ENCODE measurements around the gene MAGEL2. TPM values are rescaled to one million over a fixed set of nuclear protein-coding genes. Genes with fewer than 3 reads are reported as not detected.

The MAGEL2 gene
- total RNA-seq, 4 donors from 2014 or later = 0.20 to 0.60 (median 0.22) TPM; not detected in 1

GRCh38 chr15:23596736-23597135 lies 50.9 kb downstream of the MAGEL2 start:
- Histone ChIP-seq H3K36me3 (no peaks in the 10 kb centered on the region), H3K4me1 (no peaks in the 10 kb centered on the region), H3K27me3 (no peaks in the 10 kb centered on the region), H3K27ac (no peak overlapping the region), H3K4me3 (no peak overlapping the region), H3K9me3 (no peaks in the 10 kb centered on the region)
- no peak for TF ChIP-seq CTCF (IDR thresholded peaks at IDR 0.05)
- no peak for TF ChIP-seq POLR2A (IDR thresholded peaks at IDR 0.05)
- TF ChIP-seq EP300 (IDR thresholded peaks at IDR 0.05) = no peak
- DNase-seq (ENCODE audit: low spot score in 2 of 2) = no peak
- 81 to 82% methylated on average over 5 of the region's 5 CpGs for WGBS, 2 donors

DNA sequence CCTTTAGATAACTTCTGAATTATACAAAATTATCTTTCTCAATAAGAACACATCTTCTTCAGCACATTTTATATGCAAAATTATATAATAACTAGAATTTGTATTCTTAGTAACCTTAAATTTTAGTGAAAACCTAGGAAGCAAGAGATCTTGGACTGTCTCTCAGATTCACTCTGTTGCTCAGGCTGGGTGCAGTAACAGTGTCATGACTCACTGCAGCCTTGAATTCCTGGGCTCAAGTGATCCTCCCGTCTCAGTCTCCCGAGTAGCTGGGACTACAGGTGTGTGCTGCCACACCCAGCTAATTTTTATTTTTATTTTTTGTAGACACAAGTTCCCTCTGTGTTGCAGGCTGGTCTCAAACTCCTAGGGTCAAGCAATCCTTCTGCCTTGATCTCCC lies 52.3 kb downstream of the MAGEL2 start:
- TF ChIP-seq EP300 (IDR thresholded peaks at IDR 0.05) = no peak
- no peak for TF ChIP-seq CTCF (IDR thresholded peaks at IDR 0.05)
- no peak for TF ChIP-seq POLR2A (IDR thresholded peaks at IDR 0.05)
- H3K27ac ChIP-seq = no peak overlapping the region
- no peak overlapping the region for H3K4me3 ChIP-seq
- H3K27me3 ChIP-seq = no peaks in the 10 kb centered on the region
- H3K36me3 ChIP-seq = no peaks in the 10 kb centered on the region
- no peaks in the 10 kb centered on the region for H3K9me3 ChIP-seq
- no peaks in the 10 kb centered on the region for H3K4me1 ChIP-seq
- no peak for DNase-seq (ENCODE audit: low spot score in 2 of 2)
- WGBS, 2 donors = 62 to 65% methylated on average over 2 of the region's 2 CpGs

DNA sequence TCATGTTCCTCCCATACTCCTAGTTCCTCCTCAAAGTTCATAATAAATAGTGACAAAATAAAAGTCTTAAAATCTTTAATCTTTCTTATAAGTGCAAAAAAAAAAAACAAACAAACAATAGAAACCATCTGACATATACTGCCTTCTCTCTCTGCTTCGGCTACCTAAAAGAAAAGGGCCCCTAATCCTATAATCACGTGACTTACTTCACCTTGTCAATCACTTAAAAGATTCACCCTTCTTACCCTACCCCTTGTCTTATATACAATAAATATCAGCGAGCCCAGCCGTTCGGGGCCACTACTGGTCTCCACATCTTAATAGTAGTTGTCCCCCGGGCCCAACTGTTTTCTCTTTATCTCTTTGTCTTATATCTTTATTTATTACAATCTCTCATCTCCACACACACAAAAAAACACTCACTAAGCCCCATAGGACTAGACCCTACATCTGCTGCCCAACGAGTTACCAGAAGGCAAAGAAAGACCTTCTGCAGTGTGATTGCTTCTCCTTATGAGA lies 53.4 kb downstream of the MAGEL2 start:
- DNase-seq (ENCODE audit: low spot score in 2 of 2) = no peak
- H3K27me3 ChIP-seq = no peaks in the 10 kb centered on the region
- no peaks in the 10 kb centered on the region for H3K9me3 ChIP-seq
- no peaks in the 10 kb centered on the region for H3K4me1 ChIP-seq
- no peaks in the 10 kb centered on the region for H3K36me3 ChIP-seq
- TF ChIP-seq CTCF (IDR thresholded peaks at IDR 0.05) (no peak), POLR2A (IDR thresholded peaks at IDR 0.05) (no peak), EP300 (IDR thresholded peaks at IDR 0.05) (no peak)
- no peak overlapping the region for H3K4me3 ChIP-seq
- no peak overlapping the region for H3K27ac ChIP-seq
- 76 to 79% methylated on average over 7 of the region's 7 CpGs for WGBS, 2 donors

Other genes starting within 250 kb of the MAGEL2 start
- gene GOLGA6L2, start 200.6 kb downstream of the MAGEL2 start, total RNA-seq = not detected
- gene MKRN3, start 82.2 kb downstream of the MAGEL2 start, total RNA-seq = 1 to 10 TPM in 2 of 4 donors, not detected in 2; 1.0 to 2.8 TPM
- gene NDN, start 39.4 kb upstream of the MAGEL2 start, total RNA-seq = 100 to 1,000 TPM in 3 of 4 donors, 10 to 100 TPM in 1; 71.7 to 147 (median 107) TPM

All from tibial nerve (tissue), 4 donors.